MCF 10A (cell line): ENCODE results near the gene FAM181A. TPM values are rescaled to one million over a fixed set of nuclear protein-coding genes. Genes with fewer than 3 reads are reported as not detected.

Experiments used
- BruUV-seq: library from RNA; stranded (reverse); fragments of 400-500 nt; replicated peaks from 2 replicates; lab custom pipeline; 2021; lab: Mats Ljungman, UMichigan
- CTCF ChIA-PET: fragments of 300-600 bp; sonication (Branson Sonifier 250); formaldehyde crosslinking; extraction: SDS; loops from one replicate; lab custom pipeline; 2021; ENCODE audit warnings: antibody characterized with exemption, inconsistent platforms; lab: Yijun Ruan, JAX
- POLR2A ChIA-PET: fragments of 300-600, 350-650 bp; sonication (Branson Sonifier 250); formaldehyde crosslinking; extraction: SDS; loops from one replicate; lab custom pipeline; 2020; ENCODE audit warnings: antibody characterized with exemption, inconsistent platforms; lab: Yijun Ruan, JAX
- DNase-seq: peaks from one replicate; pipeline ENCODE4 v3.0.0-alpha.2; 2018; ENCODE audit not compliant: unreplicated experiment
- H3K27ac Mint-ChIP-seq: one replicate; pipeline ENCODE4 v1.8.0; 2022; ENCODE audit warnings: mild to moderate bottlenecking, low read depth, mixed read lengths; ENCODE audit not compliant: unreplicated experiment
- H3K27me3 Mint-ChIP-seq: one replicate; pipeline ENCODE4 v1.8.0; 2022; ENCODE audit warnings: mixed read lengths; ENCODE audit not compliant: insufficient read depth, unreplicated experiment
- H3K36me3 Mint-ChIP-seq: one replicate; pipeline ENCODE4 v1.8.0; 2022; ENCODE audit warnings: mild to moderate bottlenecking, moderate library complexity, mixed read lengths; ENCODE audit not compliant: insufficient read depth, unreplicated experiment
- H3K4me1 Mint-ChIP-seq: one replicate; pipeline ENCODE4 v1.8.0; 2022; ENCODE audit warnings: mixed read lengths; ENCODE audit not compliant: insufficient read depth, unreplicated experiment
- H3K4me3 Mint-ChIP-seq: one replicate; pipeline ENCODE4 v1.8.0; 2022; ENCODE audit warnings: mild to moderate bottlenecking, moderate library complexity, mixed read lengths; ENCODE audit not compliant: unreplicated experiment
- H3K9me3 Mint-ChIP-seq: one replicate; pipeline ENCODE4 v1.8.0; 2022; ENCODE audit warnings: mixed read lengths; ENCODE audit not compliant: unreplicated experiment
- intact Hi-C: fragments of 100-400 bp; cut with micrococcal nuclease; formaldehyde crosslinking; loops from 2 replicates; pipeline ENCODE4 v1.14.1; 2022
- total RNA-seq: library from RNA; stranded (reverse); gene quantifications from 2 replicates; pipeline ENCODE4 v1.2.3, GENCODE V29; 2022
- TF ChIP-seq, protein P1 (sequence below): fragments of 200-600 bp; IDR thresholded peaks from one replicate; pipeline ENCODE4 v1.8.0; 2022; ENCODE audit warnings: antibody characterized with exemption, mild to moderate bottlenecking; ENCODE audit not compliant: unreplicated experiment

Gene FAM181A
- total RNA-seq, 1 experiment from 2014 or later, result not detected

DNA sequence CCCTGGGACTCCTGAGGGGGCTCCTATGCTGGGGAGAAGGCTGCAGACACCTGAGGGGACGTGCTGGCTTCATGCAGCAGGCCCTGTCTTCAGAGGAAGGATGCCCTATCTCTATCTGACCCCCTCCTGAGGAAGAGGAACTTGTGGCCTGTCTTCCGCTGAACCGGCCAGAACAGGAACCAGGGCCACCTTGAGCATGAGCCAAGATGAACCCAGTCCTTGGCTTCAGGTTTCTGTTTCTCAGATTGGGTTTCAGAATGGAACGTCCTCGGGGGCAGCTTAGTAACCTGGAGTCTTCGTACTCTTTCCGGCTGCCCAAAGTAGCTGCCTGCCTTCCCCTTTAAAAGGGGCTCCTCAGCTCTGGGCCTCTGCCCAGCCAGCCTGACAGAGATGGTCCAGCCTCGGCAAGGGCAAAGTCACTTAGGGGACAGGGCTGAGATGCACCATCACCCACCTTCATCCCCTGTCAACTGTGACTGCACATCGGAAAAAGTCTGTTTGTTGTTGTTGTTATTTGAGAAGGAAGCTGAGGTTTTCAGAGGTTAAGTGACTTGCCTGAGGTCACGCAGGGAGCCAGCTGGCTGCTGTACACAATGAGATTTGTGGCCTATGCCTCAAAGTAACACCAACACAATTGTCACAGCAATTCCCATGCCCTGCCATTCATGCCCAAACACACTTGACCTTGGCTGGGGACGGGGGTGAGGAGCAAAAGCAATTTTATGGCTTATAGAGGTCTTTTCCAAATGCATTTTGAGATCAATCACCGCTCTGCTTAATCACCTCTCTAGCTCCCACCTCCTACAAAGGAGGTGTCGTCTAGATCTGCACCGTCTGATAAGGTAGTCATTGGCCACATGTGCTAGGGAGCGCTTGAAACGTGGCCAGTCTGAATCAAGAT, 35.8 kb downstream of the FAM181A start:
- DNase-seq, result no peak
- ChIA-PET POLR2A (interaction anchor here (0.5 kb wide), 1 partner anchor 39 kb away, joined by 3 read pairs; no protein-coding TSS in a partner anchor), CTCF (interaction anchor here (0.6 to 1.1 kb wide), 2 partner anchors 23 to 39 kb away, joined by 3 to 4 read pairs; no protein-coding TSS in a partner anchor)
- no peak overlapping the region for H3K27ac Mint-ChIP-seq
- H3K4me1 Mint-ChIP-seq, result peaks cover 29% of the 10 kb centered on the region
- TF ChIP-seq, protein P1, sequence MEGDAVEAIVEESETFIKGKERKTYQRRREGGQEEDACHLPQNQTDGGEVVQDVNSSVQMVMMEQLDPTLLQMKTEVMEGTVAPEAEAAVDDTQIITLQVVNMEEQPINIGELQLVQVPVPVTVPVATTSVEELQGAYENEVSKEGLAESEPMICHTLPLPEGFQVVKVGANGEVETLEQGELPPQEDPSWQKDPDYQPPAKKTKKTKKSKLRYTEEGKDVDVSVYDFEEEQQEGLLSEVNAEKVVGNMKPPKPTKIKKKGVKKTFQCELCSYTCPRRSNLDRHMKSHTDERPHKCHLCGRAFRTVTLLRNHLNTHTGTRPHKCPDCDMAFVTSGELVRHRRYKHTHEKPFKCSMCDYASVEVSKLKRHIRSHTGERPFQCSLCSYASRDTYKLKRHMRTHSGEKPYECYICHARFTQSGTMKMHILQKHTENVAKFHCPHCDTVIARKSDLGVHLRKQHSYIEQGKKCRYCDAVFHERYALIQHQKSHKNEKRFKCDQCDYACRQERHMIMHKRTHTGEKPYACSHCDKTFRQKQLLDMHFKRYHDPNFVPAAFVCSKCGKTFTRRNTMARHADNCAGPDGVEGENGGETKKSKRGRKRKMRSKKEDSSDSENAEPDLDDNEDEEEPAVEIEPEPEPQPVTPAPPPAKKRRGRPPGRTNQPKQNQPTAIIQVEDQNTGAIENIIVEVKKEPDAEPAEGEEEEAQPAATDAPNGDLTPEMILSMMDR, result no peak
- peaks cover 6% of the 10 kb centered on the region for H3K36me3 Mint-ChIP-seq
- no peak overlapping the region for H3K4me3 Mint-ChIP-seq
- intact Hi-C loops, result no loop called here
- no peaks in the 10 kb centered on the region for H3K27me3 Mint-ChIP-seq
- peaks cover 8% of the 10 kb centered on the region for H3K9me3 Mint-ChIP-seq
- BruUV-seq, result no TSS peak

DNA sequence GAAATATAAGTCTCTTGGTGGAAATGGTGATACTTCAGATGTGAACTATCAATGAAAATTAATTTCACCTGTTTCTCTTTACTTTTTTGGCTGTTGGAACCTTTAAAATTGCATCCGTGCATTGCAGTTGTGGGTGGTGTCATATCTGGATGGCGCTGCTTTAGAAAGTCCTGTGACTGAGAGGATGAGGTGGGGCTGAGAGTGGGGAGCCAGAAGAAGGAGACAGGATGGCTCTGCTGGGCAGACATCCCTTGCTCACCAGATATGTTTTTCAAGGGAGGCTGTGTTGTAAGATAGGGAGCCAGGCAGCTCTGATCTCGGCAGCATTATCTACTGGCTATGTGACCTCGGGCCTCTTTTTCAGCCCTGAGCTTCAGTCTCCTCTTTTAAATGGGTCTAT, 36.5 kb downstream of the FAM181A start:
- H3K4me1 Mint-ChIP-seq, result peaks cover 29% of the 10 kb centered on the region
- intact Hi-C loops, result no loop called here
- ChIA-PET POLR2A (no interaction called here), CTCF (interaction anchor here (0.6 to 1.1 kb wide), 2 partner anchors 24 to 40 kb away, joined by 3 to 4 read pairs; no protein-coding TSS in a partner anchor)
- peaks cover 6% of the 10 kb centered on the region for H3K36me3 Mint-ChIP-seq
- DNase-seq, result no peak
- no peak overlapping the region for H3K4me3 Mint-ChIP-seq
- H3K27ac Mint-ChIP-seq, result no peak overlapping the region
- TF ChIP-seq, protein P1, result no peak
- H3K27me3 Mint-ChIP-seq, result no peaks in the 10 kb centered on the region
- peaks cover 8% of the 10 kb centered on the region for H3K9me3 Mint-ChIP-seq
- BruUV-seq, result no TSS peak

DNA sequence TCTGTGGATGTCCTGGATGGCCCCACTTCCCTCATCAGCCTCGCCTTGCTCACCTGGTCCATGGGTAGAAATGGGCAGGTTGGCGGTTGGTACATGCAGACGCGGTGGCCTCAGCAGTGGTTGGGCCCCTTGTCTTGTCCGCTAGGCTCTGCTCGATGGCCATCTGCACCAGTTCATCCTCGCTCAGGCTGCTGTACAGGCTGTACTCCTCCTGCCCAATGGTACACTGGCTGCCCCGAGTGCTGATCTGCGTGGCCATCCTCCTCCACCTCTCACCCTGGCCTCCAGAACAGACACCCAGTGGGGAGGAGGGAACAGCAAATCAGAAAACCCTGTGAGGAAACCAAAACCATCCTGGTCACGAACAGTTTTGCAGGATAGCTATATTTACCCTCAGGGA, 37.1 kb downstream of the FAM181A start:
- ChIA-PET CTCF (no interaction called here), POLR2A (no interaction called here)
- intact Hi-C loops, result no loop called here
- H3K27me3 Mint-ChIP-seq, result no peaks in the 10 kb centered on the region
- peaks cover 1% of the 10 kb centered on the region for H3K36me3 Mint-ChIP-seq
- H3K27ac Mint-ChIP-seq, result no peak overlapping the region
- no peak overlapping the region for H3K4me3 Mint-ChIP-seq
- peaks cover 24% of the 10 kb centered on the region for H3K4me1 Mint-ChIP-seq
- peaks cover 8% of the 10 kb centered on the region for H3K9me3 Mint-ChIP-seq
- no TSS peak for BruUV-seq
- DNase-seq, result no peak
- TF ChIP-seq, protein P1, result no peak

DNA sequence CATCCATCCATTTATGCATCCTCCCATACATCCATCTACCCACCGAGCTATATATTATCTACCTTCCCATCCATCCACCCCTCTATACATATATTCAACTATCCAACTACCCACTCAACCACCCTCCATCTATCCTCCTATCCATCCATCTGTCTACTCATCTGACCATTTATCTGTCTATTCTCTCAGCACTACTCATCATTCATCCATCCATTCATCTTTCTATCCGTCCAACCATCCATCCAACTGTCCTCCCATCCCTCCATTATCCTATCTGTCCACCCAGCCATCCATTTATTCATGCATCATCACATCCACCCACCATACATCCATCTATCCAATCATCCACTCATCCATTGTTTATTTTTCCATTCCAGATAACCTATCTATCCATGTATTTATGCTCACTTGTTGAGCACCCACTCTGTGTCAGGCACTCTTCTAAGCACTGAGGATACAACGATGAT, 37.7 kb downstream of the FAM181A start:
- Mint-ChIP-seq H3K27me3 (no peaks in the 10 kb centered on the region), H3K27ac (no peak overlapping the region), H3K4me3 (no peak overlapping the region), H3K9me3 (peaks cover 8% of the 10 kb centered on the region), H3K4me1 (peaks cover 18% of the 10 kb centered on the region), H3K36me3 (no peaks in the 10 kb centered on the region)
- no TSS peak for BruUV-seq
- CTCF ChIA-PET, result no interaction called here
- intact Hi-C loops, result no loop called here
- TF ChIP-seq, protein P1, result no peak
- DNase-seq, result no peak
- POLR2A ChIA-PET, result interaction anchor here (1.4 kb wide), 1 partner anchor 27 kb away, joined by 3 read pairs; no protein-coding TSS in a partner anchor
